Right forelimb (tissue), 1 donor: Measurements from ENCODE around the gene SPAG6.

Source experiments
- DNase-seq: peaks from one replicate; pipeline ENCODE4 v3.0.0-alpha.2; 2018

SPAG6 gene

DNA sequence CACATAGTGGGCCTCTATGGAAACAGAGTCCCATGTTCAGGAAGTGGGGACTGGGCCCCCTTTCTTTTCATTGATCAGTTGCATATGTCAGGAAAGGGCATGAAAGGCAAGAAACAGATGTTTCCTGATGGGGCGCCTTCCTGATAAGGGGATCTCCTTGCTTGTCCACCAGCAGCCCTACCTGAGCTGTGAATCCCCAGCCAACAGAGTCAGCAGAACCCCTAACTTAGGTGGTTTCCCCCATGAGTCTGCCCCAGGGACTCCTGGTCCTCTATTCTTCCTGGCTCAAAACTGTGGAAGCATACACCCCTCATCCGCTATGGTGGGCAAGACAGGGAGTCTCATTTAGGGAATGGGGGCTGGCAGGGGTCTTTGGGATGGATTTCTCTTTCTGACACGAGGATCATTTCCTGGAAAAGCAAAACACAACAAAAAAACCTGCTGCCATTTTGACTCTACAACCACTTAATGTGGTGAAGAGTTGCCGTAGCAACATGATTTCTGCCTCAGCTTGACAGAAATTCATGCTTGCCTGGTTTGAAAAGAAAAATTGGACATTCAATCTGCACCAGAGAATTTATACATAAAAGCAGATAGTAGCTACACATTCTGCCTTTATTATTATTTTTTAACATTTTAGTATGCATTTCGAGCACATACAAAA lies 119.8 kb downstream of the SPAG6 start:
- no peak for DNase-seq

DNA sequence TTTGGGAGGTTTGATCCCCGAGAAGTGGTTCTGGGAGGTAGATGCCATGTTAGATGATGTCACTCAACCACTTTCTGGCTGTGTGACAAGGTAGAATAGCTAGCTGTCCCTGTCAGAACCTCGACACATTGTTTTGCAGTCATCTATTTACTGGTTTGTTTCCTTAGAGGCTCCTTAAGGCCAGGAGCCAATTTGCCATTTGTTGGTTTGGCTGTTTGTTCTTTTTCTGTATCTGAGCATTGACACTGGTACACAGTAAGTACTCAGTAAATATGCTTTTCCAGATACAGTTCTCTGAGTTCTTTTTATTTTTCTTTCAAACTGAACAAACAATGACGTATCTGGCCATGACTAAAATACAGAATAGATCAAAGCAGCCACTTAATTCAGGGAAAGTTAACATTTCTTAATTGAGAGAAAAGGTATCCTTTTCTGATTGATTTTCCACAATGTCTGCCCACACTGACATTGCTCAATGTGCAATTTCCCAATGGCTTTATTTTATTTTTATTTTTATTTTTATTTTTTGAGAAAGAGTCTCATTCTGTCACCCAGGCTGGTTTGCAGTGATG lies 121.6 kb downstream of the SPAG6 start:
- no peak for DNase-seq
